Measurements from ENCODE around the gene GAPT.
A peak's percentile ranks its signal among the peaks of the same experiment; 100 is the strongest.

The GAPT gene

GRCh38 chr5:58491216-58491892, at the start of gene GAPT:
GAPT (plus strand) TSS chr5:58491435; CDS start chr5:58494537, 3,102 bp downstream.
- DNase-seq (ENCODE audit: extremely low read depth in 1 of 2, low read depth in 1 of 2): no peak

GRCh38 chr5:58444805-58445204, 46.4 kb upstream of the GAPT start:
- no peak for DNase-seq (ENCODE audit: extremely low read depth in 1 of 2, low read depth in 1 of 2)

- no peak for DNase-seq (ENCODE audit: extremely low read depth in 1 of 2, low read depth in 1 of 2)
Measured at GRCh38 chr5:58446024-58446423, 45.2 kb upstream of the GAPT start.

- no peak for DNase-seq (ENCODE audit: extremely low read depth in 1 of 2, low read depth in 1 of 2)
Measured at GRCh38 chr5:58447226-58447625, 44.0 kb upstream of the GAPT start.

- DNase-seq (ENCODE audit: extremely low read depth in 1 of 2, low read depth in 1 of 2): no peak
Measured at GRCh38 chr5:58450018-58450417, 41.2 kb upstream of the GAPT start.

GRCh38 chr5:58450811-58451629, 40.2 kb upstream of the GAPT start:
- DNase-seq (ENCODE audit: extremely low read depth in 1 of 2, low read depth in 1 of 2): no peak

- no peak for DNase-seq (ENCODE audit: extremely low read depth in 1 of 2, low read depth in 1 of 2)
Measured at GRCh38 chr5:58451732-58452565, 39.3 kb upstream of the GAPT start.

- no peak for DNase-seq (ENCODE audit: extremely low read depth in 1 of 2, low read depth in 1 of 2)
Measured at GRCh38 chr5:58452566-58453258, 38.5 kb upstream of the GAPT start.

- DNase-seq (ENCODE audit: extremely low read depth in 1 of 2, low read depth in 1 of 2): no peak
Measured at GRCh38 chr5:58453306-58453705, 37.9 kb upstream of the GAPT start.

- no peak for DNase-seq (ENCODE audit: extremely low read depth in 1 of 2, low read depth in 1 of 2)
Measured at GRCh38 chr5:58454025-58454424, 37.2 kb upstream of the GAPT start.

- no peak for DNase-seq (ENCODE audit: extremely low read depth in 1 of 2, low read depth in 1 of 2)
Measured at GRCh38 chr5:58455066-58455465, 36.2 kb upstream of the GAPT start.

GRCh38 chr5:58455480-58455879, 35.8 kb upstream of the GAPT start:
- DNase-seq (ENCODE audit: extremely low read depth in 1 of 2, low read depth in 1 of 2): no peak

GRCh38 chr5:58456026-58456425, 35.2 kb upstream of the GAPT start:
- DNase-seq (ENCODE audit: extremely low read depth in 1 of 2, low read depth in 1 of 2): no peak

- DNase-seq (ENCODE audit: extremely low read depth in 1 of 2, low read depth in 1 of 2): no peak
Measured at GRCh38 chr5:58456486-58456885, 34.7 kb upstream of the GAPT start.

GRCh38 chr5:58457050-58457449, 34.2 kb upstream of the GAPT start:
- DNase-seq (ENCODE audit: extremely low read depth in 1 of 2, low read depth in 1 of 2): no peak

GRCh38 chr5:58458141-58458742, 33.0 kb upstream of the GAPT start:
- DNase-seq (ENCODE audit: extremely low read depth in 1 of 2, low read depth in 1 of 2): no peak

- DNase-seq (ENCODE audit: extremely low read depth in 1 of 2, low read depth in 1 of 2): no peak
Measured at GRCh38 chr5:58458743-58459145, 32.5 kb upstream of the GAPT start.

- peak in 1 of 2 donors; percentile 14 for DNase-seq (ENCODE audit: extremely low read depth in 1 of 2, low read depth in 1 of 2)
Measured at GRCh38 chr5:58459146-58460001, 31.9 kb upstream of the GAPT start.

GRCh38 chr5:58460002-58460731, 31.1 kb upstream of the GAPT start, which contains the start of gene PLK2:
PLK2 (minus strand) TSS chr5:58460086; CDS start chr5:58459959, 127 bp downstream.
- peak; percentile 78 to 85 for DNase-seq (ENCODE audit: extremely low read depth in 1 of 2, low read depth in 1 of 2)

All from activated CD8-positive, alpha-beta memory T cell treated with anti-CD3 and anti-CD28 coated beads for 1 hour (primary cell).